K562 (cell line): ENCODE data around the gene FEN1. TPM values are rescaled to one million over a fixed set of nuclear protein-coding genes. Genes with fewer than 3 reads are reported as not detected.
A peak's percentile ranks its signal among the peaks of the same experiment; 100 is the strongest.

Source experiments
- CREM ChIP-seq: IDR thresholded peaks from 2 replicates; pipeline ENCODE4 v1.6.1; 2014; ENCODE audit warnings: antibody characterized with exemption, low read depth
- ETS2 ChIP-seq: IDR thresholded peaks from 2 replicates; pipeline ENCODE4 v1.6.1; 2016; ENCODE audit warnings: borderline replicate concordance, missing genetic modification characterization, mild to moderate bottlenecking, moderate library complexity, missing compliant biosample characterization; ENCODE audit not compliant: poor library complexity, severe bottlenecking
- ETV5 ChIP-seq: sonication (generic); formaldehyde crosslinking; IDR thresholded peaks from 2 replicates; pipeline ENCODE4 v1.4.0; 2020; ENCODE audit warnings: low read depth, mild to moderate bottlenecking, missing genetic modification reagents
- ETV6 ChIP-seq, 3 experiments: fragments of 150-350 bp in 1 of 3; sonication (generic) in 1 of 3; formaldehyde crosslinking in 1 of 3; IDR thresholded peaks; 2 replicates each; pipeline versions ENCODE4 v1.6.1 to v1.8.0; 2014 to 2022; ENCODE audit warnings: borderline replicate concordance in 2 of 3, low read depth in 2 of 3, antibody characterized with exemption in 1 of 3, low read length in 1 of 3, mild to moderate bottlenecking in 1 of 3, missing genetic modification reagents in 1 of 3
- FOXM1 ChIP-seq, 2 experiments: fragments of 450-650 bp in 1 of 2; sonication (generic) in 1 of 2; formaldehyde crosslinking in 1 of 2; IDR thresholded peaks; 2 replicates each; pipeline versions ENCODE4 v1.6.1 to v1.9.0; 2017 to 2022; ENCODE audit warnings: low read depth in 2 of 2, mild to moderate bottlenecking in 2 of 2, missing genetic modification reagents in 1 of 2, moderate library complexity in 1 of 2
- GABPB2 ChIP-seq: fragments of 250-450 bp; sonication (Bioruptor Pico); conservative IDR thresholded peaks from 2 replicates; pipeline ENCODE4 v1.5.1; 2021; ENCODE audit warnings: mild to moderate bottlenecking
- PML ChIP-seq: IDR thresholded peaks from 2 replicates; pipeline ENCODE4 v1.6.1; 2012; ENCODE audit warnings: low read length, inconsistent platforms
- POLR2AphosphoS5 ChIP-seq: IDR thresholded peaks from 2 replicates; pipeline ENCODE4 v1.6.1; 2011; ENCODE audit warnings: mild to moderate bottlenecking, low read depth, low read length, moderate library complexity; ENCODE audit not compliant: control insufficient read depth, insufficient read depth
- TFAM ChIP-seq: fragments of 250-450 bp; sonication (Bioruptor Pico); conservative IDR thresholded peaks from 2 replicates; pipeline ENCODE4 v1.5.0; 2021; ENCODE audit warnings: mild to moderate bottlenecking, moderate library complexity
- ZFP36 ChIP-seq: fragments of 150-350 bp; IDR thresholded peaks from 2 replicates; pipeline ENCODE4 v1.6.1; 2018; ENCODE audit warnings: low read length, low read depth; ENCODE audit not compliant: partially characterized antibody
- ZKSCAN8 ChIP-seq: fragments of 200-800 bp; sonication (Bioruptor generic); IDR thresholded peaks from 2 replicates; pipeline ENCODE4 v1.6.1; 2016; ENCODE audit warnings: missing genetic modification characterization, missing compliant biosample characterization
- ZNF146 ChIP-seq: IDR thresholded peaks from one replicate; pipeline ENCODE4 v1.6.1; 2018; ENCODE audit warnings: missing compliant biosample characterization; ENCODE audit not compliant: unreplicated experiment
- ZNF212 ChIP-seq: fragments of 450-650 bp; formaldehyde crosslinking; IDR thresholded peaks from 2 replicates; pipeline ENCODE4 v1.4.0; 2020; ENCODE audit warnings: mild to moderate bottlenecking
- ZNF445 ChIP-seq: fragments of 250-450 bp; sonication (Bioruptor Pico); IDR thresholded peaks from 2 replicates; pipeline ENCODE4 v1.4.0; 2020; ENCODE audit warnings: low read depth, mild to moderate bottlenecking, moderate library complexity
- ZNF561 ChIP-seq: fragments of 450-650 bp; formaldehyde crosslinking; conservative IDR thresholded peaks from 2 replicates; pipeline ENCODE4 v1.4.0; 2020; ENCODE audit warnings: mild to moderate bottlenecking, moderate library complexity
- ZNF589 ChIP-seq: fragments of 200-800 bp; sonication (Bioruptor generic); IDR thresholded peaks from 2 replicates; pipeline ENCODE4 v1.6.1; 2016; ENCODE audit warnings: low read depth, missing genetic modification characterization, missing compliant biosample characterization
- ZNF668 ChIP-seq: fragments of 250-450 bp; sonication (Bioruptor Pico); IDR thresholded peaks from 2 replicates; pipeline ENCODE4 v1.8.0; 2022; ENCODE audit warnings: mild to moderate bottlenecking, inconsistent platforms
- polyA plus RNA-seq, 8 experiments: library from polyadenylated mRNA; depleted of rRNA in 4 of 8; stranded (reverse) in 5 of 8; unstranded in 3 of 8; fragments of >200 nt; fragmentation: Nextera tagmentation in 2 of 8; fragmentation: Illumina TruSeq in 1 of 8; extraction: Ambion mirVana in 2 of 8; extraction: Trizol in 1 of 8; gene quantifications; 2 replicates each; pipeline versions ENCODE4 v1.2.1 to v1.2.3, GENCODE V29; 2011 to 2014; ENCODE audit warnings: inconsistent platforms in 1 of 8, missing spikeins in 1 of 8
- total RNA-seq, 7 experiments: library from RNA; depleted of rRNA in 6 of 7; stranded (reverse); fragments of >200 nt in 6 of 7; fragmentation: Illumina TruSeq in 2 of 7; extraction: Trizol in 2 of 7; gene quantifications; 2 replicates each; pipeline versions ENCODE4 v1.2.1 to v1.2.3, GENCODE V29; 2011 to 2021; ENCODE audit warnings: low replicate concordance in 1 of 7
- TF ChIP-seq, protein P1 (sequence below): fragments of 450-650 bp; formaldehyde crosslinking; IDR thresholded peaks from 2 replicates; pipeline ENCODE4 v1.4.0; 2020; ENCODE audit warnings: mild to moderate bottlenecking, moderate library complexity
- TF ChIP-seq, protein P2 (sequence below): sonication (generic); formaldehyde crosslinking; IDR thresholded peaks from 2 replicates; pipeline ENCODE4 v1.8.0; 2023; ENCODE audit warnings: mild to moderate bottlenecking, missing genetic modification reagents
- TF ChIP-seq, protein P3 (sequence below), 3 experiments: IDR thresholded peaks in 2 of 3; conservative IDR thresholded peaks in 1 of 3; 2 replicates each; pipeline ENCODE4 v1.5.1; 2011 to 2012; ENCODE audit warnings: low read length in 3 of 3, mild to moderate bottlenecking in 3 of 3, control low read depth in 2 of 3, improper control_type of control experiment in 1 of 3, inconsistent platforms in 1 of 3, low read depth in 1 of 3, mixed read lengths in 1 of 3, moderate library complexity in 1 of 3; ENCODE audit not compliant: insufficient read depth in 2 of 3
- TF ChIP-seq, protein P4 (sequence below): fragments of 250-450 bp; sonication (Bioruptor Pico); IDR thresholded peaks from 2 replicates; pipeline ENCODE4 v1.5.0; 2021

The FEN1 gene
- total and polyA plus RNA-seq, 9 of the 15 experiments (the other 6 are each of a cell fraction or from before 2014, with no cell fraction given), result 58.1 to 156 (median 137) TPM

GRCh38 chr11:61792310-61793082, at the start of gene FEN1, which contains the start of gene TMEM258 (continued):
- TF ChIP-seq TFAM, result no peak
- TF ChIP-seq ZFP36, result no peak
- 0 out of 2 replicates have a peak, but pooled peaks have one; percentile 40 for TF ChIP-seq PML
- no peak for TF ChIP-seq ETV6 (IDR thresholded peaks at IDR 0.05; ENCODE audit: borderline replicate concordance in 1 of 2, low read depth in 2 of 2, low read length in 1 of 2)
- TF ChIP-seq ETV6 (CRISPR knock-in tag; IDR thresholded peaks at IDR 0.05; ENCODE audit: borderline replicate concordance), result peak; percentile 53; the same call in 1 of the 2 replicates
- no peak for TF ChIP-seq FOXM1 (IDR thresholded peaks at IDR 0.05; ENCODE audit: low read depth)
- TF ChIP-seq FOXM1 (CRISPR knock-in tag; IDR thresholded peaks at IDR 0.05; ENCODE audit: low read depth), result peak; percentile 6; the same call in 1 of the 2 replicates
- TF ChIP-seq, protein P1, sequence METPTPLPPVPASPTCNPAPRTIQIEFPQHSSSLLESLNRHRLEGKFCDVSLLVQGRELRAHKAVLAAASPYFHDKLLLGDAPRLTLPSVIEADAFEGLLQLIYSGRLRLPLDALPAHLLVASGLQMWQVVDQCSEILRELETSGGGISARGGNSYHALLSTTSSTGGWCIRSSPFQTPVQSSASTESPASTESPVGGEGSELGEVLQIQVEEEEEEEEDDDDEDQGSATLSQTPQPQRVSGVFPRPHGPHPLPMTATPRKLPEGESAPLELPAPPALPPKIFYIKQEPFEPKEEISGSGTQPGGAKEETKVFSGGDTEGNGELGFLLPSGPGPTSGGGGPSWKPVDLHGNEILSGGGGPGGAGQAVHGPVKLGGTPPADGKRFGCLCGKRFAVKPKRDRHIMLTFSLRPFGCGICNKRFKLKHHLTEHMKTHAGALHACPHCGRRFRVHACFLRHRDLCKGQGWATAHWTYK (CRISPR knock-in tag), result peak; percentile 81
- TF ChIP-seq ZNF212 (CRISPR knock-in tag), result no peak
- peak; percentile 70 for TF ChIP-seq POLR2AphosphoS5
- no peak for TF ChIP-seq ETS2 (tag)
- peak; percentile 86 for TF ChIP-seq CREM
- no peak for TF ChIP-seq ZNF561 (CRISPR knock-in tag)
- no peak for TF ChIP-seq ZNF668 (CRISPR knock-in tag)
- TF ChIP-seq ZNF589 (CRISPR knock-in tag), result no peak; the same call in 1 of the 2 replicates
- TF ChIP-seq, protein P2, sequence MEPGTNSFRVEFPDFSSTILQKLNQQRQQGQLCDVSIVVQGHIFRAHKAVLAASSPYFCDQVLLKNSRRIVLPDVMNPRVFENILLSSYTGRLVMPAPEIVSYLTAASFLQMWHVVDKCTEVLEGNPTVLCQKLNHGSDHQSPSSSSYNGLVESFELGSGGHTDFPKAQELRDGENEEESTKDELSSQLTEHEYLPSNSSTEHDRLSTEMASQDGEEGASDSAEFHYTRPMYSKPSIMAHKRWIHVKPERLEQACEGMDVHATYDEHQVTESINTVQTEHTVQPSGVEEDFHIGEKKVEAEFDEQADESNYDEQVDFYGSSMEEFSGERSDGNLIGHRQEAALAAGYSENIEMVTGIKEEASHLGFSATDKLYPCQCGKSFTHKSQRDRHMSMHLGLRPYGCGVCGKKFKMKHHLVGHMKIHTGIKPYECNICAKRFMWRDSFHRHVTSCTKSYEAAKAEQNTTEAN (CRISPR knock-in tag), result no peak; the same call in 1 of the 2 replicates
- TF ChIP-seq, protein P3, sequence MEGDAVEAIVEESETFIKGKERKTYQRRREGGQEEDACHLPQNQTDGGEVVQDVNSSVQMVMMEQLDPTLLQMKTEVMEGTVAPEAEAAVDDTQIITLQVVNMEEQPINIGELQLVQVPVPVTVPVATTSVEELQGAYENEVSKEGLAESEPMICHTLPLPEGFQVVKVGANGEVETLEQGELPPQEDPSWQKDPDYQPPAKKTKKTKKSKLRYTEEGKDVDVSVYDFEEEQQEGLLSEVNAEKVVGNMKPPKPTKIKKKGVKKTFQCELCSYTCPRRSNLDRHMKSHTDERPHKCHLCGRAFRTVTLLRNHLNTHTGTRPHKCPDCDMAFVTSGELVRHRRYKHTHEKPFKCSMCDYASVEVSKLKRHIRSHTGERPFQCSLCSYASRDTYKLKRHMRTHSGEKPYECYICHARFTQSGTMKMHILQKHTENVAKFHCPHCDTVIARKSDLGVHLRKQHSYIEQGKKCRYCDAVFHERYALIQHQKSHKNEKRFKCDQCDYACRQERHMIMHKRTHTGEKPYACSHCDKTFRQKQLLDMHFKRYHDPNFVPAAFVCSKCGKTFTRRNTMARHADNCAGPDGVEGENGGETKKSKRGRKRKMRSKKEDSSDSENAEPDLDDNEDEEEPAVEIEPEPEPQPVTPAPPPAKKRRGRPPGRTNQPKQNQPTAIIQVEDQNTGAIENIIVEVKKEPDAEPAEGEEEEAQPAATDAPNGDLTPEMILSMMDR (IDR thresholded peaks at IDR 0.05 in 2 of 3, conservative IDR thresholded peaks at IDR 0.05 in 1 of 3; ENCODE audit: insufficient read depth in 2 of 3, low read depth in 1 of 3, low read length in 3 of 3), result no peak
- no peak for TF ChIP-seq ZNF445 (CRISPR knock-in tag)
- TF ChIP-seq ZKSCAN8, result 0 out of 2 replicates have a peak, but pooled peaks have one; percentile 26
- TF ChIP-seq ZNF146 (CRISPR knock-in tag), result no peak
- peak; percentile 68 for TF ChIP-seq GABPB2 (CRISPR knock-in tag)
- TF ChIP-seq, protein P4, sequence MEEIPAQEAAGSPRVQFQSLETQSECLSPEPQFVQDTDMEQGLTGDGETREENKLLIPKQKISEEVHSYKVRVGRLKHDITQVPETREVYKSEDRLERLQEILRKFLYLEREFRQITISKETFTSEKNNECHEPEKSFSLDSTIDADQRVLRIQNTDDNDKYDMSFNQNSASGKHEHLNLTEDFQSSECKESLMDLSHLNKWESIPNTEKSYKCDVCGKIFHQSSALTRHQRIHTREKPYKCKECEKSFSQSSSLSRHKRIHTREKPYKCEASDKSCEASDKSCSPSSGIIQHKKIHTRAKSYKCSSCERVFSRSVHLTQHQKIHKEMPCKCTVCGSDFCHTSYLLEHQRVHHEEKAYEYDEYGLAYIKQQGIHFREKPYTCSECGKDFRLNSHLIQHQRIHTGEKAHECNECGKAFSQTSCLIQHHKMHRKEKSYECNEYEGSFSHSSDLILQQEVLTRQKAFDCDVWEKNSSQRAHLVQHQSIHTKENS (CRISPR knock-in tag), result no peak
- peak; percentile 82 for TF ChIP-seq ETV5 (CRISPR knock-in tag)
